ENCODE data around the gene CHAC1.

DNA sequence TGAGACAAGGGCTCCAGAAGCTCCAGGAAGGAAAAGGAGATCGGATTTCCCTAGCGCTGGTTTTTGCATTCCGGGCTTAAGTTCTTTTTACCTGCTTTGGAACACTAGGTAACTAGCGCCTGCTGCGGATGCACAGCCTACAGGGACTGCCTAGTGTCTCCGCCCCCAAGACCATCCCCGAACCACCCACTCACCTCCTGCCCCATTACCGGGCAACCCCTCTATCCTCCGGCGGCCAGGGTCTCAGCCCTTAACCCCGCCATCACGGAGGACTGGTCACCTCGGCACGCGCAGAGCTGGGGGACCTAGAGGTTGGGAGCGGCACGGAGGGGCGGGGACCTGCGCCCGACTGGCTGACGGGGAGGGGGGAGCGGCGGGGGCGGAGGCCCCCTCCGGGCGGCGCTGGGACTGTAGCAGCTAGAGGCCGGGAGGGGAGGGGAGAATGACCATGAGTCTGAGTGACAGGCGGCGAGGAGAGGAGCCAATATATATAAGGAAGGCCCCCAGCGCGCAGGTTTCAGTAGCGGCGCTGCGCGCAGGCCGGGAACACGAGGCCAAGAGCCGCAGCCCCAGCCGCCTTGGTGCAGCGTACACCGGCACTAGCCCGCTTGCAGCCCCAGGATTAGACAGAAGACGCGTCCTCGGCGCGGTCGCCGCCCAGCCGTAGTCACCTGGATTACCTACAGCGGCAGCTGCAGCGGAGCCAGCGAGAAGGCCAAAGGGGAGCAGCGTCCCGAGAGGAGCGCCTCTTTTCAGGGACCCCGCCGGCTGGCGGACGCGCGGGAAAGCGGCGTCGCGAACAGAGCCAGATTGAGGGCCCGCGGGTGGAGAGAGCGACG is 24.2 kb upstream of the CHAC1 start, which contains the start of gene DLL4:
- TF ChIP-seq EZH2phosphoT487 (IDR thresholded peaks at IDR 0.05; ENCODE audit: borderline replicate concordance) = no peak
- TF ChIP-seq CTCF (conservative IDR thresholded peaks at IDR 0.05; ENCODE audit: low read length) = no peak
